ENCODE data around the gene MPL. TPM values are rescaled to one million over a fixed set of nuclear protein-coding genes. Genes with fewer than 3 reads are reported as not detected.

The MPL gene
- total RNA-seq, 2 experiments from 2014 or later: not detected

GRCh38 chr1:43352881-43353280, 15.3 kb downstream of the MPL start:
- H3K9me3 Mint-ChIP-seq: no peaks in the 10 kb centered on the region
- peaks cover 5% of the 10 kb centered on the region for H3K36me3 Mint-ChIP-seq (ENCODE audit: low read depth)
- CTCF ChIA-PET: no interaction called here

GRCh38 chr1:43354471-43354870, 16.9 kb downstream of the MPL start:
- no peaks in the 10 kb centered on the region for H3K27me3 Mint-ChIP-seq (ENCODE audit: low read depth)
- intact Hi-C loops (cut with micrococcal nuclease): no loop called here
- peaks cover 10% of the 10 kb centered on the region for H3K36me3 Mint-ChIP-seq (ENCODE audit: low read depth)
- CTCF ChIA-PET: interaction anchor here (0.6 kb wide), 1 partner anchor 12 kb away, joined by 3 read pairs; no protein-coding TSS in a partner anchor
- H3K4me1 Mint-ChIP-seq (ENCODE audit: low read depth): peaks cover 10% of the 10 kb centered on the region
- H3K27ac Mint-ChIP-seq: no peak overlapping the region
- no peak for DNase-seq
- H3K9me3 Mint-ChIP-seq: no peaks in the 10 kb centered on the region
- H3K4me3 Mint-ChIP-seq: no peak overlapping the region

More at GRCh38 chr1:43352881-43353280, 15.3 kb downstream of the MPL start:
- Mint-ChIP-seq H3K27ac (no peak overlapping the region), H3K27me3 (ENCODE audit: low read depth) (no peaks in the 10 kb centered on the region), H3K4me3 (no peak overlapping the region), H3K4me1 (ENCODE audit: low read depth) (peaks cover 10% of the 10 kb centered on the region)
- DNase-seq: no peak
- intact Hi-C loops (cut with micrococcal nuclease): no loop called here

- no peaks in the 10 kb centered on the region for H3K9me3 Mint-ChIP-seq
- no peak overlapping the region for H3K4me3 Mint-ChIP-seq
- CTCF ChIA-PET: interaction anchor here (0.6 kb wide), 1 partner anchor 12 kb away, joined by 3 read pairs; no protein-coding TSS in a partner anchor
- no peak overlapping the region for H3K27ac Mint-ChIP-seq
- DNase-seq: no peak
- no peaks in the 10 kb centered on the region for H3K27me3 Mint-ChIP-seq (ENCODE audit: low read depth)
- peaks cover 10% of the 10 kb centered on the region for H3K4me1 Mint-ChIP-seq (ENCODE audit: low read depth)
- intact Hi-C loops (cut with micrococcal nuclease): no loop called here
- H3K36me3 Mint-ChIP-seq (ENCODE audit: low read depth): peaks cover 15% of the 10 kb centered on the region
Observed at GRCh38 chr1:43354936-43355335, 17.3 kb downstream of the MPL start.

GRCh38 chr1:43357251-43357650, 19.6 kb downstream of the MPL start:
- no peak for DNase-seq
- Mint-ChIP-seq H3K27ac (no peak overlapping the region), H3K4me1 (ENCODE audit: low read depth) (peaks cover 29% of the 10 kb centered on the region), H3K27me3 (ENCODE audit: low read depth) (no peaks in the 10 kb centered on the region), H3K36me3 (ENCODE audit: low read depth) (peaks cover 38% of the 10 kb centered on the region), H3K4me3 (peak overlapping the region; percentile 94), H3K9me3 (no peaks in the 10 kb centered on the region)
- CTCF ChIA-PET: interaction anchor here (0.6 to 2.7 kb wide), 3 partner anchors 11 to 57 kb away, joined by 3 to 12 read pairs (median 6); partner anchors contain the start of gene ELOVL1
- intact Hi-C loops (cut with micrococcal nuclease): no loop called here

GRCh38 chr1:43358121-43358745, 20.6 kb downstream of the MPL start:
- H3K27ac Mint-ChIP-seq: peak overlapping the region; percentile 85
- peak; percentile 56 for DNase-seq
- CTCF ChIA-PET: interaction anchor here (0.6 to 2.7 kb wide), 7 partner anchors 10 to 690 kb away, joined by 3 to 12 read pairs (median 4); partner anchors contain the start of gene ELOVL1
- intact Hi-C loops (cut with micrococcal nuclease): loop anchor here (1.0 to 2.0 kb wide), 9 partner anchors 10 to 591 kb away; partner anchors contain the start of genes C1orf50, CFAP57, EBNA1BP2 and ELOVL1
- H3K27me3 Mint-ChIP-seq (ENCODE audit: low read depth): no peaks in the 10 kb centered on the region
- no peaks in the 10 kb centered on the region for H3K9me3 Mint-ChIP-seq
- peaks cover 42% of the 10 kb centered on the region for H3K36me3 Mint-ChIP-seq (ENCODE audit: low read depth)
- H3K4me1 Mint-ChIP-seq (ENCODE audit: low read depth): peaks cover 29% of the 10 kb centered on the region
- H3K4me3 Mint-ChIP-seq: peak overlapping the region; percentile 94

- peak; percentile 100 for DNase-seq
- Mint-ChIP-seq H3K4me3 (peak within 1 kb of the TSS; percentile 94), H3K4me1 (ENCODE audit: low read depth) (peaks cover 32% of the 10 kb centered on the region), H3K27ac (peak within 1 kb of the TSS; percentile 85), H3K27me3 (ENCODE audit: low read depth) (no peaks in the 10 kb centered on the region), H3K36me3 (ENCODE audit: low read depth) (peaks cover 46% of the 10 kb centered on the region), H3K9me3 (no peaks in the 10 kb centered on the region)
- CTCF ChIA-PET: interaction anchor here (1.0 to 2.7 kb wide), 5 partner anchors 9 to 132 kb away, joined by 3 to 12 read pairs (median 5); partner anchors contain the start of gene ELOVL1
- intact Hi-C loops (cut with micrococcal nuclease): loop anchor here (1.0 to 2.0 kb wide), 9 partner anchors 9 to 592 kb away; partner anchors contain the start of genes C1orf50, CFAP57, EBNA1BP2 and ELOVL1
Observed at GRCh38 chr1:43358746-43359693, 21.4 kb downstream of the MPL start, which contains the start of gene CDC20. TSS of gene CDC20 (plus strand) at chr1:43358981. CDS start at chr1:43359216, 235 bp downstream.

GRCh38 chr1:43359696-43360095, 22.1 kb downstream of the MPL start:
- H3K27me3 Mint-ChIP-seq (ENCODE audit: low read depth): no peaks in the 10 kb centered on the region
- H3K4me1 Mint-ChIP-seq (ENCODE audit: low read depth): peaks cover 32% of the 10 kb centered on the region
- CTCF ChIA-PET: interaction anchor here (2.7 kb wide), 1 partner anchor 9 kb away, joined by 12 read pairs; the partner anchor contains the start of gene ELOVL1

GRCh38 chr1:43360616-43361015, 23.0 kb downstream of the MPL start:
- DNase-seq: no peak
- Mint-ChIP-seq H3K27ac (no peak overlapping the region), H3K4me1 (ENCODE audit: low read depth) (peaks cover 37% of the 10 kb centered on the region), H3K9me3 (no peaks in the 10 kb centered on the region), H3K4me3 (peak overlapping the region; percentile 94), H3K27me3 (ENCODE audit: low read depth) (no peaks in the 10 kb centered on the region), H3K36me3 (ENCODE audit: low read depth) (peaks cover 49% of the 10 kb centered on the region)
- CTCF ChIA-PET: interaction anchor here (0.7 kb wide), 1 partner anchor 287 kb away, joined by 3 read pairs; no protein-coding TSS in a partner anchor
- intact Hi-C loops (cut with micrococcal nuclease): loop anchor here (10.0 kb wide), 1 partner anchor 584 kb away; the partner anchor contains the start of gene IPO13

More at GRCh38 chr1:43359696-43360095, 22.1 kb downstream of the MPL start:
- Mint-ChIP-seq H3K4me3 (peak overlapping the region; percentile 94), H3K9me3 (no peaks in the 10 kb centered on the region), H3K36me3 (ENCODE audit: low read depth) (peaks cover 47% of the 10 kb centered on the region), H3K27ac (peak overlapping the region; percentile 28)
- intact Hi-C loops (cut with micrococcal nuclease): loop anchor here (2.0 to 10.0 kb wide), 5 partner anchors 95 to 593 kb away; partner anchors contain the start of genes C1orf50, CFAP57, EBNA1BP2 and IPO13
- no peak for DNase-seq

GRCh38 chr1:43363283-43363934, 25.8 kb downstream of the MPL start:
- DNase-seq: no peak
- no peaks in the 10 kb centered on the region for H3K9me3 Mint-ChIP-seq
- intact Hi-C loops (cut with micrococcal nuclease): loop anchor here (10.0 kb wide), 1 partner anchor 581 kb away; the partner anchor contains the start of gene IPO13
- no peaks in the 10 kb centered on the region for H3K27me3 Mint-ChIP-seq (ENCODE audit: low read depth)
- H3K4me1 Mint-ChIP-seq (ENCODE audit: low read depth): peaks cover 50% of the 10 kb centered on the region
- H3K4me3 Mint-ChIP-seq: no peak overlapping the region
- CTCF ChIA-PET: no interaction called here
- peaks cover 57% of the 10 kb centered on the region for H3K36me3 Mint-ChIP-seq (ENCODE audit: low read depth)
- H3K27ac Mint-ChIP-seq: no peak overlapping the region

GRCh38 chr1:43363935-43364525, 26.4 kb downstream of the MPL start:
- Mint-ChIP-seq H3K4me1 (ENCODE audit: low read depth) (peaks cover 55% of the 10 kb centered on the region), H3K9me3 (no peaks in the 10 kb centered on the region), H3K36me3 (ENCODE audit: low read depth) (peaks cover 56% of the 10 kb centered on the region), H3K4me3 (no peak overlapping the region), H3K27me3 (ENCODE audit: low read depth) (no peaks in the 10 kb centered on the region), H3K27ac (no peak overlapping the region)
- intact Hi-C loops (cut with micrococcal nuclease): loop anchor here (10.0 kb wide), 1 partner anchor 581 kb away; the partner anchor contains the start of gene IPO13
- CTCF ChIA-PET: no interaction called here
- no peak for DNase-seq

- Mint-ChIP-seq H3K4me3 (peak overlapping the region; percentile 88), H3K27ac (peak overlapping the region; percentile 57), H3K4me1 (ENCODE audit: low read depth) (peaks cover 46% of the 10 kb centered on the region), H3K27me3 (ENCODE audit: low read depth) (no peaks in the 10 kb centered on the region), H3K9me3 (no peaks in the 10 kb centered on the region), H3K36me3 (ENCODE audit: low read depth) (peaks cover 42% of the 10 kb centered on the region)
- DNase-seq: no peak
- CTCF ChIA-PET: no interaction called here
- intact Hi-C loops (cut with micrococcal nuclease): loop anchor here (5.0 to 10.0 kb wide), 2 partner anchors 408 to 579 kb away; partner anchors contain the start of genes IPO13 and SLC2A1
Observed at GRCh38 chr1:43365678-43366077, 28.1 kb downstream of the MPL start.
